Activated CD4-positive, CD25-positive, alpha-beta regulatory T cell treated with anti-CD3 and anti-CD28 coated beads, Interleukin-2, amount 50 U/mL, for 72 hours (primary cell): Measurements from ENCODE around the gene TNS4.

Source experiments
- DNase-seq: peaks from one replicate; pipeline ENCODE4 v3.0.0; 2021

TNS4 gene

DNA sequence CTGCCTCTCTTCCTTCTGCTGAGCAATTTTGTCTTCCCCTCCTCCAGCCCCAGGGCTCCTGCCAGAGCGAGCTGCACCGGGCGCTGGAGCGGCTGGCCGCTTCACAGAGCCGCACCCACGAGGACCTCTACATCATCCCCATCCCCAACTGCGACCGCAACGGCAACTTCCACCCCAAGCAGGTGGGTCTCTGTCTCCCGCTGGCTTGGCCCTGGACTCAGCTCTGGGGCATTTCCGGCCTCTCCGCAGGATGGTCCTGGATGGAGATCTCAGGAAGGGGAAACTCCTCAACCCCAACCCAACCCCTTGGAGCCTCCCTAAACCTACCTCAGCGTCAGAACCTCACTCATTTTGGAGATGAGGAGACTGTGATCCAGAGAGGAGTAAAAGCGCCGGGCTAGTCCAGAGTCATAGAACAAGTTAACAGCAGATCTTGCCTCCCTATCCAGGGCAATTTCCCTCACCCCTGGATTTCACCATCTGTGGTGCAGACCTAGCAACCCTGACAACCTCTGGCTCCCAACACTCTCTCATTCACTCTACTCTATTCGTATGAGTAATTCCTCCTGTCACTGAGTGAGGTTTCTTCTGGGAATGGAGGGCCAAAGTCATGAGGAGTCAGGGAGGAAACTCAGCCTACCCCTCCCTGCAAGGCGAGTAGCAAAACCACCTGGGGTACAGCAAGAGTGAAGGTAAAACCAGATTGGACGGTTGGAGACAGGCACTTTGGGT, 47.4 kb downstream of the TNS4 start:
- DNase-seq = no peak

DNA sequence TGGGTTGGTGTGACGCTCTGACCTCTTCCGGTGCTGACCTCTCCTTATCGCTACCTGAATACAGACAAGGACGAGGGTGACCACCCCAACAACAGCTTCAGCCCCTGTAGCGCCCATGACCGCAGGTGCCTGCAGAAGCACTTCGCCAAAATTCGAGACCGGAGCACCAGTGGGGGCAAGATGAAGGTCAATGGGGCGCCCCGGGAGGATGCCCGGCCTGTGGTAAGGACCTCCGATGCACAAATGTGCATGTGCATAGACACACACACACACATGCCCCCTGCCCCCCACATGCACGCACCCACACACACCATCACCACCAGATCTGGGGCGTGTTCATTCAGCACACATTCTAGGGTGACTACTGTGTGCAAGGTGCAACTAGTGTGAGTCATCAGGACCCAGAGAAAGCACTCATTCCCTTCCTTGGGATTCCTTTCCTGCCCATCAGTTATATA, 48.5 kb downstream of the TNS4 start:
- DNase-seq = no peak

DNA sequence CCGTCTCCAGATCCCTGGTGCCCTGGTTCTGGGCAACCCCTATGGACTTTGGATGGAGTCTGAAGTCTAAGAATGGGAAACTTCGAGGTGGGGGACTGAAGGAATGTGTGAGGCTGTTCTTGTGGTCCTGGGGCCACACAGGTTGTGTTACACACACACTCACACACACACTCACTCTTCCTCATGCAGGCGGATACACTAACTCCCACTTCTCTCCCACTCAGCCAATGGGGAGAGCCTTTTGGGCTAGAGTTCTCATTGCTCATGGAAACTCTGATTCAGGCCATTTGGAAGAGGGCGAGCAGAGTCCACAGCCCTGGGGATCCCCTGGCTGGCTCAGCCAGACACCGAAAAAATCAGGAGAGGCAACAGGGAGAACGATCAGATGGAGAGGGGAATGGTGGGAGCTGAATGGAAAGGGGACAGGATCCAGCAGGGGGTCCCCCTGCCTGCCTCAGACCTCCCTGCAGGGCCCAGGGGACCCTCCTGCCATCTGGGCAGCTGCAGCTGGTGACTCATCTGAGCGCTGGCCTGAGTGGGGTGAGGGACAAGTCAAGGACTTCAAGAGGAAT, 49.1 kb downstream of the TNS4 start:
- no peak for DNase-seq

DNA sequence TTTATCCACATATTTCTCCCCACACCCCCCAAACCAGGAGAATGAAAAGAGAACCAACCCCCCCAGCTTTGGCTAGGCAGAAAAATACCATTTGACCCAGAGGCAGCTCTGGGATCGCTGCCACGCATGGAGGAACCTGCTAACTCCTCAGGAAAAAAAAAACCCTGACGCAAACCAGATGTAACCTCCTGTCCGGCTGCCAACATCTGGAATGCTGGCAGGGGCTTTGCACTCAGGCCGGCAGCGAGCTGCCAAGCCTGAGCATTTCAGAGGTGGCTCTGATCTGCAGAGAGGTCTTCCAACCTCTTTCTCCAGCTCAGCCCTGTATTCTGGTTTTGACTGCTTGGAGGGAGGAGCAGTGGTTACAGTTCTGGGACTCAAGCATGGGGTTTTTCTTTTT, 50.0 kb downstream of the TNS4 start:
- no peak for DNase-seq

GRCh38 chr17:40450175-40450574, 51.2 kb downstream of the TNS4 start:
- no peak for DNase-seq

DNA sequence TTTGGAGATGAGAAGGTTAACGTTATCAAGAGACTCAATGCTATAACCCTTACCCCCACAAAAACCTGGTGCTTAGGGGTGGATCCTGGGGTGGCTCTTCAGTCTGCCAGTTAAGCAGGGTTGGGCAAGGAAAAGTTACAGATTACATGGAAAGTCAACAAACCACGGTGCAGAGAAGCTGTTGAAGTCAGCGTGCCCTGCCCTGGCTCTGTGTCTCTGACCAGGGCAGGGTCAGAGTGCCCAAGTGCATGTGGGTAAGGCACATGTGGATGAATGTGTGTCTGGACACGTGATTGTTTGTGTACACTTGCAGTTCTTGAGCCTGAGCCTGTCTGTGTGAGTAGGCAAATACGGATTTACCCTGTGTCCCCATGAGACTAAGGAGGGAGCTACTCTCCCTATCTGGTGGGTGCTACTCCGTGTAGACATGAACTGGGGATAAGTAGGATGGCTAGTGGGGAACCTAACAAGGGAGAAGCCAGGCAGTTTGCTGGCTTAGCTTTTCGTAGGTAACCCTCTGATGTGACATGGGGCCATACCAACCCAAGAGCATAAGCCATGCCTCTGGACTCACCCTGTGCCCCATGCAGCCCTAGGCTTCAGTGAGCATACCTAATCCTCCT, 52.7 kb downstream of the TNS4 start:
- DNase-seq = no peak

- no peak for DNase-seq
These were observed 53.2 kb downstream of the TNS4 start for GRCh38 chr17:40448213-40448638.

DNA sequence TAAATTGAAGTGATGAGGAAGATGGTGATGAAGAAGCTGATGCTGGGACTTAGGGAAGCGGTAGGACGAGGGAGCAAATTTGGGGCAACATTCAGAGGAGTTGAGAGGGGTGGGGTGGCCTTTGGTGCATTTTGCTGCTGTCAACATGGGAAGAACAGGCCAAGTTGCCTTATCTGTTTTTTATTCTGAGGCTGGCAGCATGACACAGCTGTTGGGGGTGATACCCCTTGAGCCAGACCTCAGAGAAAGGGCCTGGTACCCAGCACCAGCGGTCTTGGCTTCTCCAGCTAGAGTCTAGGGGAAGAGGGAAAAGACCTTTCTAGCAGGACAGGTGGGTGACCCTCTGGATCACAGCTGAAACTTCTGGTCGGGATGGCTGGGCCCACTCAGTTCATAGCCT, 53.6 kb downstream of the TNS4 start:
- DNase-seq = no peak

GRCh38 chr17:40447148-40447644, 54.2 kb downstream of the TNS4 start:
- DNase-seq = no peak

DNA sequence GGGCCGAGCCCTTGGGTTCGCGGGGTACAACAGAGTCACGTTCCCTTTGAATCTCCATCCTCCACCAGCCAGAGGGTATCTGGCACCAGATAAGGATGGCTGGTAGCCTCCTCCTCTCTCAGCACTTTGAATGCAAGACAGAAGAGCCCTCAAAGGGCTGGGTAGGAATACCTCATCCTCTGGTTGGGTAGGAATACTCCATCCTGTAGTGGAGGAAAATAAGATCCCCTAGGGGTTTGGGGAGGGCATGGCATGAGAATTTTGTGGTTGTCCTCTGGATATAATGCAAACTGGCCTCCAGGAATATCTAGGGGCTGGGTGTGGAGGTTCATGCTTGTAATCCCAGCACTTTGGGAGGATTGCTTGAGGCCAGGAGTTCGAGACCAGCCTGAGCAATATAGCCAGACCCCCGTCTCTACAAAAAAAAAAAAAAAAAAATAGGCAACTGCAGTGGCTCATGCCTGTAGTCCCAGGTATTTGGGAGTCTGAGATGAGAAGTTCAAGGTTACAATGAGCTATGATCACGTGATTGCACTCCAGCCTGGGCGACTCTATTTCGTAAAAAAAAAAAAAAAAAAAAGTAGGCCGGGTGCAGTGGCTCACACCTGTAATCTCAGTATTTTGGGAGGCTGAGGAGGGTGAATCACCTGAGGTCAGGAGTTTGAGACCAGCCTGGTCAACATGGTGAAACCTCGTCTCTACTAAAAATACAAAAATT, 55.5 kb downstream of the TNS4 start:
- DNase-seq = no peak

GRCh38 chr17:40443988-40444899, 57.2 kb downstream of the TNS4 start:
- no peak for DNase-seq

GRCh38 chr17:40443196-40443987, 58.0 kb downstream of the TNS4 start, which contains the start of gene IGFBP4:
IGFBP4 (plus strand) TSS chr17:40443450; CDS start chr17:40443736, 286 bp downstream.
- peak; percentile 65 for DNase-seq

- DNase-seq = no peak
These were observed 58.8 kb downstream of the TNS4 start for GRCh38 chr17:40442392-40443195.

- DNase-seq = no peak
These were observed 61.3 kb downstream of the TNS4 start for GRCh38 chr17:40440166-40440565.

GRCh38 chr17:40437095-40437732, 64.2 kb downstream of the TNS4 start:
- DNase-seq = no peak

DNA sequence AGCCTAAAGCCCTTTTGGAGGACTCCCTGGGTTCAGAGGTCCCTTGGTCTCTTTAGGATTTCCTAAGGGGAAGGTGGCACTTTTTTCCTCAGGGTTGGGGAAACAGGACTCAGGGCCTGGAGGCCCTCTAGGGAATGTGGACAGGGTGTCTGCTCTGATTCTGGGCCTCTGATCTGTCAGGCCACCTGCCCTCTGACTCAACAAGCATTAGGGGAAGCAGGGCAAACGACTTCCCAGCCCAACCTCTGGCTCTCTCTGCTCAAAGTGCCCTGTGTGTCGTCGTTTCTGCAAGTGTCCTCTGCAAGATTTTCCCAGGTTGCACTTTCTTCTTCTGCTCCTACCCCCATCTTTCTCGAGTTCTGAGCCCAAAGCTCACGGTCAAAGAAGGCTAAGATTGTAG, 64.8 kb downstream of the TNS4 start:
- DNase-seq = no peak

DNA sequence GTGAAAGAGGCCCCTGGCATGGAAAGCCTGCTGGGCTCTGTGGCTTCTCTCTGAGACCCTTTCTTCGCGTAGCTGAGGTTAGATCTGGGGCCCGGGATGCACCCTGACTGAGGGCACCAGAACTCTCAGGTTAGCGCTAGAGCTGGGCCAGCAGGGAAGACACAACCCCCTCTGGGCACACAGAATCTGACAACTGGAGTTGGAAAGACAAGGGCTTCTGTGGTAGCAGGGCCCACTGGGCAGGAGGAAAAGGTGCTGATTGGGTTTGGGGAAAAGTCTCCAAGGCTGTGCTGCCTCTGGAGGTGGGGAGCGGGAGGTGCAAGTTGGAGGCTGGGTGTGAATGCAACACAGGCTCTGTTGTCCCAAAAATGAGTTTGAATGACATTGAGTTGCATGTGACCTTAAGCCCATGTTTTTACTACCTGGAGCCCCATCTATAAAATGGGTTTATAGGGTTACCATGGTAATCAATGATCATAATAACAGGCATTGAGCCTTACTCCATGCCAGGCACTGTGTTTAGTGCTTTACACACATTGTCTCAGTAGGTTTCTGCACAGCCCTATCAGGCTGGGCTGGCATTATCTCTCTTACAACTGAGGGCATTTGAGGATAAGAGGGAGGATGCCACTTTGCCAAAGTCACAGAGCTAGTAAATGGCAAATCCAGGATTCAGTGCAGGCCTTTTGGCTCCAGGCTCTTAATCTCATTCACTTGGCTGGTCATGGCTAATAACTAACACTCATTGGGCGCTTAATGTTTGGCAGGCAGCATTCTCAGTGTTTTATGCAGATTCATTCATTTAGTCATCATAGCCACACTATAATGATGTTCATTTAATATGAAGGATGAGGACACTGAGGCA, 67.6 kb downstream of the TNS4 start:
- DNase-seq = no peak

GRCh38 chr17:40432864-40433528, 68.4 kb downstream of the TNS4 start:
- DNase-seq = no peak
